VCaP (cell line): ENCODE data around the gene PCDHGB1.
"Not testable (repeated sequence)": the region's sequence is repeated elsewhere in the genome, so short reads cannot be mapped to it uniquely, and the experiment has no call there.

Source experiments
- H3K27ac ChIP-seq: fragments of 450-650 bp; 2 replicates; pipeline ENCODE4 v1.5.1; 2017
- TF ChIP-seq, protein P1 (sequence below): fragments of 450-650 bp; conservative IDR thresholded peaks from 2 replicates; pipeline ENCODE4 v1.5.1; 2017; ENCODE audit warnings: mild to moderate bottlenecking, moderate library complexity

The PCDHGB1 gene

DNA sequence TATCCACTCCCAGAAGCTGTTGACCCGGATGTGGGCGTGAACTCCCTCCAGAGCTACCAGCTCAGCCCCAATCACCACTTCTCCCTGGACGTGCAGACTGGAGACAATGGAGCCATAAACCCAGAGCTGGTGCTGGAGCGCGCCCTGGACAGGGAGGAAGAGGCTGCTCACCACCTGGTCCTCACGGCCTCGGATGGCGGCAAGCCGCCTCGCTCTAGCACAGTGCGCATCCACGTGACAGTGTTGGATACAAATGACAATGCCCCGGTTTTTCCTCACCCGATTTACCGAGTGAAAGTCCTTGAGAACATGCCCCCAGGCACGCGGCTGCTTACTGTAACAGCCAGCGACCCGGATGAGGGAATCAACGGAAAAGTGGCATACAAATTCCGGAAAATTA, 43.4 kb downstream of the PCDHGB1 start:
- TF ChIP-seq, protein P1, sequence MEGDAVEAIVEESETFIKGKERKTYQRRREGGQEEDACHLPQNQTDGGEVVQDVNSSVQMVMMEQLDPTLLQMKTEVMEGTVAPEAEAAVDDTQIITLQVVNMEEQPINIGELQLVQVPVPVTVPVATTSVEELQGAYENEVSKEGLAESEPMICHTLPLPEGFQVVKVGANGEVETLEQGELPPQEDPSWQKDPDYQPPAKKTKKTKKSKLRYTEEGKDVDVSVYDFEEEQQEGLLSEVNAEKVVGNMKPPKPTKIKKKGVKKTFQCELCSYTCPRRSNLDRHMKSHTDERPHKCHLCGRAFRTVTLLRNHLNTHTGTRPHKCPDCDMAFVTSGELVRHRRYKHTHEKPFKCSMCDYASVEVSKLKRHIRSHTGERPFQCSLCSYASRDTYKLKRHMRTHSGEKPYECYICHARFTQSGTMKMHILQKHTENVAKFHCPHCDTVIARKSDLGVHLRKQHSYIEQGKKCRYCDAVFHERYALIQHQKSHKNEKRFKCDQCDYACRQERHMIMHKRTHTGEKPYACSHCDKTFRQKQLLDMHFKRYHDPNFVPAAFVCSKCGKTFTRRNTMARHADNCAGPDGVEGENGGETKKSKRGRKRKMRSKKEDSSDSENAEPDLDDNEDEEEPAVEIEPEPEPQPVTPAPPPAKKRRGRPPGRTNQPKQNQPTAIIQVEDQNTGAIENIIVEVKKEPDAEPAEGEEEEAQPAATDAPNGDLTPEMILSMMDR: no peak
- no peak overlapping the region for H3K27ac ChIP-seq

DNA sequence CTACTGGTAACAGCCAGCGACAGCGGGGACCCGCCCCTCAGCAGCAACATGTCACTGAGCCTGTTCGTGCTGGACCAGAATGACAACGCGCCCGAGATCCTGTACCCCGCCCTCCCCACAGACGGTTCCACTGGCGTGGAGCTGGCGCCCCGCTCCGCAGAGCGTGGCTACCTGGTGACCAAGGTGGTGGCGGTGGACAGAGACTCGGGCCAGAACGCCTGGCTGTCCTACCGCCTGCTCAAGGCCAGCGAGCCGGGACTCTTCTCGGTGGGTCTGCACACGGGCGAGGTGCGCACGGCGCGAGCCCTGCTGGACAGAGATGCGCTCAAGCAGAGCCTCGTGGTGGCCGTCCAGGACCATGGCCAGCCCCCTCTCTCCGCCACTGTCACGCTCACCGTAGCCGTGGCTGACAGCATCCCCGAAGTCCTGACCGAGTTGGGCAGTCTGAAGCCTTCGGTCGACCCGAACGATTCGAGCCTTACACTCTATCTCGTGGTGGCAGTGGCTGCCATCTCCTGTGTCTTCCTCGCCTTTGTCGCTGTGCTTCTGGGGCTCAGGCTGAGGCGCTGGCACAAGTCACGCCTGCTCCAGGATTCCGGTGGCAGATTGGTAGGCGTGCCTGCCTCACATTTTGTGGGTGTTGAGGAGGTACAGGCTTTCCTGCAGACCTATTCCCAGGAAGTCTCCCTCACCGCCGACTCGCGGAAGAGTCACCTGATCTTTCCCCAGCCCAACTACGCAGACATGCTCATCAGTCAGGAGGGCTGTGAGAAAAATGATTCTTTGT, 44.7 kb downstream of the PCDHGB1 start:
- H3K27ac ChIP-seq: not testable (repeated sequence)

DNA sequence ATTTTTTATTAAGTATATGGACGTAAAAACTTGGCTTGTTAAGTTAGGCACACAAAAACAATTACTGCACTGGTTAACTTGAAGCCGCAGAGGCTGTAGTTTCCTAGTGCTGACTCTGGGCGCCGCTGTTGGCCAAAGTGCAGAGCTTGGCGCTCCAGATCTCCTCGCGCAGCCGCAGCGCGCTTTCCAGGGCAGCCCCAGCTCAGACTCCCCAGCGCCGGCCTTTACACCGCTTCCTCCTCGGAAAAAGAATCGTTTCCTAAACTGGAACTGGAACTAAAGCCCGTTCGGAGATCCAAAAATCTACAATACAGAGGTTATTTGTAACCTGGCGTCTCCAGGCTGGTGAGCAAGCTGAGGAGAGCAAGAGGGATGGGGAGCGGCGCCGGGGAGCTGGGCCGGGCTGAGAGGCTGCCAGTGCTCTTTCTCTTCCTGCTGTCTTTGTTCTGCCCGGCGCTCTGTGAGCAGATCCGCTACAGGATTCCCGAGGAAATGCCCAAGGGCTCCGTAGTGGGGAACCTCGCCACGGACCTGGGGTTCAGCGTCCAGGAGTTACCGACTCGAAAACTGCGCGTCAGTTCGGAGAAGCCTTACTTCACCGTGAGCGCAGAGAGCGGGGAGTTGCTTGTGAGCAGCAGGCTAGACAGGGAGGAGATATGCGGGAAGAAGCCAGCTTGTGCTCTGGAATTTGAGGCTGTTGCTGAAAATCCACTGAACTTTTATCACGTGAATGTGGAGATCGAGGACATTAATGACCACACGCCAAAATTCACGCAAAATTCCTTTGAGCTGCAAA, 48.1 kb downstream of the PCDHGB1 start, which contains the start of gene PCDHGB5:
TSS of gene PCDHGB5 (plus strand) at position 192 of the 796 bp plus-strand sequence. CDS start at position 373, 181 bp downstream.
- H3K27ac ChIP-seq: not testable (repeated sequence)

DNA sequence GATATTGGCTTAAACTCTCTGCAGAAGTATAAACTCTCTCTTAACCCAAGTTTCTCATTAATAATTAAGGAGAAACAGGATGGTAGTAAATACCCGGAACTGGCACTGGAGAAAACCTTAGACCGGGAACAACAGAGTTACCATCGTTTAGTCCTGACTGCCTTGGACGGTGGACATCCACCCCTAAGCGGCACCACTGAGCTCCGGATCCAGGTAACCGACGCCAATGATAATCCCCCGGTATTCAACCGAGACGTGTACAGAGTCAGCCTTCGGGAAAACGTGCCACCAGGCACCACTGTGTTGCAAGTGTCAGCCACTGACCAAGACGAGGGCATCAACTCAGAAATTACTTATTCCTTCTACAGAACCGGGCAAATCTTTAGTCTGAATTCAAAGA, 48.7 kb downstream of the PCDHGB1 start:
- H3K27ac ChIP-seq: no peak overlapping the region
- TF ChIP-seq, protein P1: no peak

DNA sequence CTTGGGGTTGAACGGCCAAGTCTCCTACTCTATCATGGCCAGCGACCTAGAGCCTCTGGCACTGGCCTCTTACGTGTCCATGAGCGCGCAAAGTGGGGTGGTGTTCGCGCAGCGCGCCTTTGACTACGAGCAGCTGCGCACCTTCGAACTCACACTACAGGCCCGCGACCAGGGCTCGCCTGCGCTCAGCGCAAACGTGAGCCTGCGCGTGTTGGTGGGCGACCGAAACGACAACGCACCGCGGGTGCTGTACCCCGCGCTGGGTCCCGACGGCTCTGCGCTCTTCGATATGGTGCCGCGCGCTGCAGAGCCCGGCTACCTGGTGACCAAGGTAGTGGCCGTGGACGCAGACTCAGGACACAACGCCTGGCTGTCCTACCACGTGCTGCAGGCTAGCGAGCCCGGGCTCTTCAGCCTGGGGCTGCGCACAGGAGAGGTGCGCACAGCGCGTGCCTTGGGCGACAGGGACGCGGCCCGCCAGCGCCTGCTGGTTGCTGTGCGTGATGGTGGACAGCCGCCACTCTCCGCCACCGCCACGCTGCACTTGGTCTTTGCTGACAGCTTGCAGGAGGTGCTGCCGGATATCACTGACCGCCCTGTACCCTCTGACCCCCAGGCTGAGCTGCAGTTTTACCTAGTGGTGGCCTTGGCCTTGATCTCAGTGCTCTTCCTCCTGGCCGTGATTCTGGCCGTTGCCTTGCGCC, 49.8 kb downstream of the PCDHGB1 start:
- no peak overlapping the region for H3K27ac ChIP-seq
- TF ChIP-seq, protein P1: no peak
